CD1c-positive myeloid dendritic cell (primary cell): ENCODE measurements around the gene KRT20.
"Not testable (repeated sequence)": the region's sequence is repeated elsewhere in the genome, so short reads cannot be mapped to it uniquely, and the experiment has no call there.

ENCODE experiments used
- DNase-seq: peaks from one replicate; pipeline ENCODE4 v3.0.0-alpha.2; 2016; ENCODE audit errors: extremely low spot score

The KRT20 gene, protein sequence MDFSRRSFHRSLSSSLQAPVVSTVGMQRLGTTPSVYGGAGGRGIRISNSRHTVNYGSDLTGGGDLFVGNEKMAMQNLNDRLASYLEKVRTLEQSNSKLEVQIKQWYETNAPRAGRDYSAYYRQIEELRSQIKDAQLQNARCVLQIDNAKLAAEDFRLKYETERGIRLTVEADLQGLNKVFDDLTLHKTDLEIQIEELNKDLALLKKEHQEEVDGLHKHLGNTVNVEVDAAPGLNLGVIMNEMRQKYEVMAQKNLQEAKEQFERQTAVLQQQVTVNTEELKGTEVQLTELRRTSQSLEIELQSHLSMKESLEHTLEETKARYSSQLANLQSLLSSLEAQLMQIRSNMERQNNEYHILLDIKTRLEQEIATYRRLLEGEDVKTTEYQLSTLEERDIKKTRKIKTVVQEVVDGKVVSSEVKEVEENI

DNA sequence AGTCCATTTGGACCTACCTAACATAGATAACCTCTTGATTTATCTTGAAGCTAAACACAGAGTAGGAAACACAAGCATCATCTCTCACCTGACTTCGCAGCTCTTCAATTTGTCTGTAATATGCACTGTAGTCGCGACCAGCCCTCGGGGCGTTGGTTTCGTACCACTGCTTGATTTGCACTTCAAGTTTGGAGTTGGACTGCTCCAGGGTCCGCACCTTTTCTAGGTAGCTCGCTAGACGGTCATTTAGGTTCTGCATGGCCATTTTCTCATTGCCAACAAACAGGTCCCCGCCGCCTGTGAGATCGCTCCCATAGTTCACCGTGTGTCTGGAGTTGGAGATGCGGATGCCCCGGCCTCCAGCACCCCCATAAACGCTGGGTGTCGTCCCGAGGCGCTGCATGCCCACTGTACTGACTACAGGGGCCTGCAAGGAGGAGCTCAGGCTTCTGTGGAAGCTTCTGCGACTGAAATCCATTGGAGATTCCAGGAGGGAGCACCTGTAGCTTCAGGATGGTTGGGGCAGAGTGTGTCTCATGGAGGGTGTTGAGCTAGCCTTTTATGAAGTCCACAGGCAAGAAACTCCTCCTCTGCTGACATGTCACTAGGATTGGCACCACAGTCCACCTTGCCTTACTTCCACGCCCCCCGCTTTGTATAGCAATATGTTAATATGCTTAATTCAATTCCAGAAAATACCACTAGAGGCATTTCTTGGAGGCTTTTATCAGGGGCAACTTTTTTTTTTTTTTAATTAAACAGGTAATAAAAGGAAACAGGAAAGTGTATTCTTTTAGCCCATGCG is at the start of gene KRT20:
TSS of gene KRT20 (minus strand) at position 535 of the 805 bp plus-strand sequence. CDS start at position 478, 57 bp downstream.
- no peak for DNase-seq

- DNase-seq = no peak
Measured at GRCh38 chr17:40932608-40933007, 47.6 kb upstream of the KRT20 start.

- DNase-seq = peak; percentile 26
Measured at GRCh38 chr17:40931311-40931710, 46.3 kb upstream of the KRT20 start.

DNA sequence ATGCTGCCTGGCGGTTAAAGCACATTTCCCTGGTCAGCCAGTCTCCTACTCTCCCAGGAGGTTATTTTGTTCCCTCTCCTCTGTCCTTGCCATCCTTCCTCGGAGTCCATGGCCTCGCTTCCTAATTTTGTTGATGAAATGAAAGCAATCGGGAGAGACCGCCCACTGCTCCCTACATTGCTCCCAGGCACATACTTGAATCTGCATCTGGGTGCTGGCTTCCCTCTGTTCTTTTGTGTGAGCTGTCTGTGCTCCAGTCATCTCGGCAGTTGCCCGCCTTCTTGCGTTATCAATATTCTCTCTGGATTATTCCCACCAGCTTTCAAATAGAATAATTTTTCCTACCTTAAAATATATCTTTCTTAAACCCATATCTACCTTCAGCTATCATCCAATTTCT is 41.3 kb upstream of the KRT20 start:
- DNase-seq = no peak

DNA sequence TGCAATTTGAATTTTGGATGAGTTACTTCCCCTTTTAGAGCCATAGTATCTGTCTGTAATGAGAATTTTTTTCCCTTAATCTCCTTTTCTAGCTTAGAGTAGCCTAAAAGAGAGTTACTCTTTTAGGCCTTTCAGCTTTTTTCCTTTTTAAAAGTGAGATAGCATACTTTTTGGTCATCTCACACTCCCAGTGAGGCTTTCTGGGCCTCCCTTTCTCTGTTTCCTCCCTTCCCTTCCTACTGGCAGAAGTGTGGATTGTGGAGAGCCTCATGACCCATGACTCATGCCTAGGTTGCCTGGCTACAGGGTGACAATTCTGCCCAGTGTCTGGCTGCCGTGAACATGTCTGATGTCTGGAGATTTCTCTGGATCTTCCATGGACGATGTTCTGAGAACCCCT is 37.2 kb upstream of the KRT20 start:
- DNase-seq = peak; percentile 75

DNA sequence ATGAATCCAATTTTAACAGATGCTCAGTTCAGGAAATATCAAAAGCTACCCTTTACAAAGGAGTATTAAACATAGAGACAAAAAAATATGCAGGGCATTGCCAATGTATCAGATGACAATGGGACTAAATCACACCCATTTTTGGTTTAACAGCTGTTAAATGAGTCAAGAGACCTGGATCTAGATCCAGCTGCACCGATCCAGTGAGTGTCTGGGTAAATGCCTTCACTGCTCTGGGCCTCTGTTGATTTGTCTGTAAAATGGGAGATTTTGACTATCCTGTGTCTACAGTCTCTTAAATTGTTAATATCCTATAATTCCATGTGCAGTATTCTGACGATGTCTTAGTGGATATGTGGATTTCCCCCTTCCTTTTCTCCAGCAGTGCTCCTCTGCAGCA is 36.0 kb upstream of the KRT20 start:
- DNase-seq = no peak

DNA sequence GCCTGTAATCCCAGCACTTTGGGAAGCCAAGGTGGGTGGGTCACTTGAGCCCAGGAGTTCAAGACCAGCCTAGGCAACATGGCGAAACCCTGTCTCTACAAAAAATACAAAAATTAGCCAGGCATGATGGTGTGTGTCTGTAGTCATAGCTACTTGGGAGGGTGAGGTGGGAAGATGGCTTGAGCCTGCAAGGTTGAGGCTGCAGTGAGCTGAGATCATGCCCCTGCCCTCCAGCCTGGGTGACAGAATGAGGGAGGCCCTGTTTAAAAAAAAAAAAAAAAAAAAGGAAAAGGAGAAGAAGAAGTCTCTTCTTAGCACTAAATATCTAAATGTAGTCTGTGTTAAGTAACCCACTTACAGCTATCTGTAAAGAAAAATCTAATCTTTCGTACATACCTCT is 32.1 kb upstream of the KRT20 start:
- not testable (repeated sequence) for DNase-seq

GRCh38 chr17:40916366-40916765 is 31.3 kb upstream of the KRT20 start:
- no peak for DNase-seq

- peak; percentile 76 for DNase-seq
Measured at GRCh38 chr17:40915721-40916256, 30.7 kb upstream of the KRT20 start.

GRCh38 chr17:40915199-40915661 is 30.2 kb upstream of the KRT20 start:
- peak; percentile 78 for DNase-seq

GRCh38 chr17:40914075-40914855 is 29.2 kb upstream of the KRT20 start:
- no peak for DNase-seq

DNA sequence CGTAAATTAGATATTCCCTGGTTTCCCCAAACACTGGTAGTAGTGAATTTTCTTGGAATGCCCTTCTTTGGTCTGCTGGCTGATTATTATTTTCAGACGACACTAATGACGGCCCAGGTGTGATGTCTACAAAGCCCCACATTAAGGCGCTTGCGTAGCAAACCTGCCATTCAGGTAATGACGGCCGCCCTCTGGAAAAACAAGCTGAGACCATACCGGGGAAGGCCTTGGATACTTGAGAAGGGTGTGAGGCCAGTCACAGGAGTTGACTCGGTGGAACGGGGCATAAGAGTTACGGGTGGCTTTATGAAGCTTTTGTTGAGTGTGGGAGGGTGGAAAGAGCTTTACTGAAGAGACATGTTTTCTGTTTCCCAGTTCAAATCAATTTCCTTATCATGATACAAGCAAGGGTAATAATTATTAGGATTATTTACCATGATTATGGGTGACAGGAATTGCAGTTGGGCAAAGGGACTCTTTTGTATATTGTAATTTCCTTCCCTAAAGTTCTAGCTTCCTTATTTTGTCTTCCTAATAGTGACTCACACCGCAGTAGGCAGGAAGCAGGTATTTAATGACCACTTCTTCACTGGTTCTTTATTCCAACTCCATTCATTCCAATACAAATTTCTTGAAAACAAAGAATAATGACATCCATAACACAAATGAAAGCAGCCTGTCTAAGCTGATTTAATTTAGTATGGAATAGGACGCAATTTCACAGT is 27.6 kb upstream of the KRT20 start:
- DNase-seq = peak; percentile 55

GRCh38 chr17:40910441-40910841 is 25.4 kb upstream of the KRT20 start:
- DNase-seq = no peak

GRCh38 chr17:40909755-40910154 is 24.7 kb upstream of the KRT20 start:
- peak; percentile 31 for DNase-seq

DNA sequence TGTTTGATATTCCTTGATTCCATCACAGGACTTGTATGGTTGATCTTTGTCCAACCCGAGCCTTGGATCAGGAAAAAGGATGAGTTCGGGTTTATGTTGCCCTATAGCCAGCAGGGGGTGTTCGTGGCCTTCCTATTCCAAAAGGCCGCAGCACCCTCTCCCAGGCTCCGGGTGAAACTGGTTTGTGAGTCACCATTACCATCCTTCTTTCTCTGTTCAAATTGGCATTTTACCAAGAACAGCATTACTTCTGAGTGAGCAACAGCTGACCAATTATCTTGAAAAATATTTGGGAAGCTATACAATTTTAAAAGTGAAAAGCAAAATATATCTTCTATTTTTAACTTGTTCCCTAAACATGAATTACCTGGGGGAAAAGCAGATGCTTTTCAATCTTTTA is 24.3 kb upstream of the KRT20 start:
- DNase-seq = peak; percentile 86

DNA sequence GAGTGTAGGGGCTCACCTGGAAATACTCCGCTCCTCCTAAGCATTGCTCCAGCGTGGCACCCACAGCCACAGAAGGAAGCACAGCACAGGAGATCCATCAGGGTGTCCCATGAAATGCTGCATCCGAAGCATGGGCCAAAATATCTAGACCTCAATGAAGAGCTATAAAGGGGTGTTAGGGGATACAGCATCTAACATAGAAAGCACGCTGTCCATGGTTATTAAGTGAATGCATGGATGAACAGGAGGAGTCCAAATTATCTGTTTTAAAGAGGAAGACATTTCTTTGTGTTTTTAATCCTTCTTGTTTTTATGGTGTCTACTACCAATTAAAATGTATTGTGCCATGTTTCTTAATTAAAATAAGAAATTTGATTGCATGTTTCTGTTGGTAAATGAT is 21.6 kb upstream of the KRT20 start:
- no peak for DNase-seq

- no peak for DNase-seq
Measured at GRCh38 chr17:40905370-40905769, 20.3 kb upstream of the KRT20 start.

GRCh38 chr17:40903129-40903847 is 18.2 kb upstream of the KRT20 start:
- DNase-seq = peak; percentile 47

- DNase-seq = no peak
Measured at GRCh38 chr17:40902498-40902897, 17.5 kb upstream of the KRT20 start.

GRCh38 chr17:40901981-40902474 is 17.0 kb upstream of the KRT20 start:
- DNase-seq = no peak
